Glutamatergic neuron (in vitro differentiated cells): ENCODE data around the gene JAKMIP2. TPM values are rescaled to one million over a fixed set of nuclear protein-coding genes. Genes with fewer than 3 reads are reported as not detected.

Experiments
- DNase-seq: peaks from one replicate; pipeline ENCODE4 v3.0.0; 2022
- H3K27ac Mint-ChIP-seq: one replicate; pipeline ENCODE4 v1.8.0; 2020; ENCODE audit warnings: mild to moderate bottlenecking, mixed read lengths, inconsistent platforms; ENCODE audit not compliant: unreplicated experiment
- H3K27me3 Mint-ChIP-seq: one replicate; pipeline ENCODE4 v1.8.0; 2020; ENCODE audit warnings: mild to moderate bottlenecking, moderate library complexity, mixed read lengths, inconsistent platforms; ENCODE audit not compliant: unreplicated experiment
- H3K36me3 Mint-ChIP-seq: one replicate; pipeline ENCODE4 v1.8.0; 2020; ENCODE audit warnings: mild to moderate bottlenecking, mixed read lengths, inconsistent platforms; ENCODE audit not compliant: unreplicated experiment
- H3K4me1 Mint-ChIP-seq: one replicate; pipeline ENCODE4 v1.8.0; 2020; ENCODE audit warnings: mild to moderate bottlenecking, low read depth, mixed read lengths, inconsistent platforms; ENCODE audit not compliant: unreplicated experiment
- H3K4me3 Mint-ChIP-seq: one replicate; pipeline ENCODE4 v1.8.0; 2020; ENCODE audit warnings: mild to moderate bottlenecking, mixed read lengths, inconsistent platforms; ENCODE audit not compliant: unreplicated experiment
- H3K9me3 Mint-ChIP-seq: one replicate; pipeline ENCODE4 v1.8.0; 2020; ENCODE audit warnings: mild to moderate bottlenecking, moderate library complexity, mixed read lengths, inconsistent platforms; ENCODE audit not compliant: unreplicated experiment
- total RNA-seq: library from RNA; stranded (reverse); fragmentation: NEBNext Ultra II Directional; extraction: Animal tissue kit (Norgen Biotek cat#: 25700); gene quantifications from one replicate; pipeline ENCODE4 v1.2.1, GENCODE V29; 2021; ENCODE audit not compliant: unreplicated experiment
- TF ChIP-seq, protein P1 (sequence below): fragments of 200-600 bp; sonication (generic); IDR thresholded peaks from one replicate; pipeline ENCODE4 v1.5.0; 2021; ENCODE audit not compliant: partially characterized antibody, unreplicated experiment

Gene JAKMIP2
- total RNA-seq, 1 donor from 2014 or later: 88.2 TPM

DNA sequence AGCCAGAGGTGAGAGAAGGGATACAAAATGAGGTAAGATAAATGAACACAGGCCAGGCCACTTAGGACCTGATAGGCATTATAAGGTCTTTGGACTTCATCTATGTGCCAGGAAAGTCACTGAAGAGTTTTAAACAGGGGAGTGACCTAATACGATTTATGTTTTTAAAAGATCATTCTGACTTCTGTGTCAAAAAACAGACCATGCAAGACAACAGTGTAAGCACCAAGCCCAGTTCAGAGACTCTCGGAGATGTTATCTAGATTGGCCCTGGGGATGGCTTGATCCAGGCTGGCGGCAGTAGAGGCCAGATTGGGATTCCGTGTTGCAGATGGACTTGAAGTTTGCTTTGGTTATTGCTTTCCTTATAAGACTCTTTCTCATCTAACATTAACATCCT, 229.6 kb downstream of the JAKMIP2 start:
- H3K9me3 Mint-ChIP-seq: peaks cover 3% of the 10 kb centered on the region
- DNase-seq: no peak
- H3K4me3 Mint-ChIP-seq: no peak overlapping the region
- no peaks in the 10 kb centered on the region for H3K4me1 Mint-ChIP-seq
- H3K27me3 Mint-ChIP-seq: peaks cover 1% of the 10 kb centered on the region
- TF ChIP-seq, protein P1, sequence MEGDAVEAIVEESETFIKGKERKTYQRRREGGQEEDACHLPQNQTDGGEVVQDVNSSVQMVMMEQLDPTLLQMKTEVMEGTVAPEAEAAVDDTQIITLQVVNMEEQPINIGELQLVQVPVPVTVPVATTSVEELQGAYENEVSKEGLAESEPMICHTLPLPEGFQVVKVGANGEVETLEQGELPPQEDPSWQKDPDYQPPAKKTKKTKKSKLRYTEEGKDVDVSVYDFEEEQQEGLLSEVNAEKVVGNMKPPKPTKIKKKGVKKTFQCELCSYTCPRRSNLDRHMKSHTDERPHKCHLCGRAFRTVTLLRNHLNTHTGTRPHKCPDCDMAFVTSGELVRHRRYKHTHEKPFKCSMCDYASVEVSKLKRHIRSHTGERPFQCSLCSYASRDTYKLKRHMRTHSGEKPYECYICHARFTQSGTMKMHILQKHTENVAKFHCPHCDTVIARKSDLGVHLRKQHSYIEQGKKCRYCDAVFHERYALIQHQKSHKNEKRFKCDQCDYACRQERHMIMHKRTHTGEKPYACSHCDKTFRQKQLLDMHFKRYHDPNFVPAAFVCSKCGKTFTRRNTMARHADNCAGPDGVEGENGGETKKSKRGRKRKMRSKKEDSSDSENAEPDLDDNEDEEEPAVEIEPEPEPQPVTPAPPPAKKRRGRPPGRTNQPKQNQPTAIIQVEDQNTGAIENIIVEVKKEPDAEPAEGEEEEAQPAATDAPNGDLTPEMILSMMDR: no peak
- H3K36me3 Mint-ChIP-seq: no peaks in the 10 kb centered on the region
- no peak overlapping the region for H3K27ac Mint-ChIP-seq

DNA sequence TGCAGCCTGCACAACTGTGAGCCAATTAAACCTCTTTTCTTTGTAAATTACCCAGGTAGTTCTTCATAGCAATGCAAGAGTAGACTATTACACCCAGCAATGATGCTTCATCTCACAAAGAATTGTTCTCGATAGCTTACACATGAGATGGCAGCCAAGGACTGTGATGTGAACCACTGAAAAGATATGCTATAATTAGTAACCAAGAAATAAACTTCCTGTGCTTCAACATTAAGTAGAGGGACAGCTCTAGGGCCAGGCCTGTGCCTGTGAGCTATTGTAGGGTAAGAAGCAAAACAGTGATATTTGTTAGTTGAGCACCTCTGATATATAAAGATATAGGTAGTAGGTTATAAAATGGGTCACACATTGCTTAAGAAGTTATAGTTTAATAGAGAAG, 230.9 kb downstream of the JAKMIP2 start:
- peaks cover 3% of the 10 kb centered on the region for H3K9me3 Mint-ChIP-seq
- no peak overlapping the region for H3K27ac Mint-ChIP-seq
- peaks cover 1% of the 10 kb centered on the region for H3K27me3 Mint-ChIP-seq
- no peak overlapping the region for H3K4me3 Mint-ChIP-seq
- TF ChIP-seq, protein P1: no peak
- DNase-seq: no peak
- no peaks in the 10 kb centered on the region for H3K4me1 Mint-ChIP-seq
- no peaks in the 10 kb centered on the region for H3K36me3 Mint-ChIP-seq

DNA sequence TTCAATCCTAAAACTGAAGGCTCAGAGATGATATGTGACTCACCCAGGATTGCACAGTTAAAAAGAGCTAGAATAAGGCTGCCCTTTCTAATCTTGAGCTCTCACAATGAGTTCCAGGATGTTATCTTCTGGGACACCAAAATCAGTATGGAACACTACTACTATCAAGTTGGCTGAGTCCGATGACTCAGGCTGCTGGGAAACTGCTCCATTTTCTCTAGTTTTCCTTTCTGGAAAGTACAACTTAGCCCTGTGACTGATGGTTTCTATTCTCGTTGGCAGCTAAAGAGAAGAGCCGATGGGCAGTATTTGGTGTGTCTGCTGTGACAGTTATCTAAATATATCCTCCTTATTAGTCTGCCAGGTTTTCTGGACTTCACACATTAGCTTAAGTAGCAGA, 234.8 kb downstream of the JAKMIP2 start:
- H3K36me3 Mint-ChIP-seq: no peaks in the 10 kb centered on the region
- H3K27ac Mint-ChIP-seq: no peak overlapping the region
- H3K9me3 Mint-ChIP-seq: peaks cover 3% of the 10 kb centered on the region
- H3K27me3 Mint-ChIP-seq: peaks cover 1% of the 10 kb centered on the region
- H3K4me3 Mint-ChIP-seq: no peak overlapping the region
- DNase-seq: no peak
- TF ChIP-seq, protein P1: no peak
- H3K4me1 Mint-ChIP-seq: no peaks in the 10 kb centered on the region

DNA sequence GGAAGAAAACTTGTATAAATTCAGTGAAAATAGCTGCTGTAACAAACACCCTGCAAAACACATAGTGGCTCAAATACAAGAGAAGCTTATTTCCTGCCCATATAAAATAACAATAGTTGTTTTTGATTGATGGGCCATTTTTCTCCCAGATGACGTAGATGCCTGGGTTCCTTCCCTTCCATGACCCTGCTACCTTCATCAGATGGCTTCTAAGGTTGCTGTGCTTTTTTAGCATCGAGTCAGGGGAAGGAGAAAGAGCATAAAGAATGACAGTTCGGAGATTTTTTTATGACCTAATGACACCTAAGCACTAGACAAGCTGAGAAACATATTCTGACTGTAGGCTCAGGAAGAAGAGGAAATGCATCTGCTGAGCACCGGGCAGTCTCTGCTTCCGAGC, 238.0 kb downstream of the JAKMIP2 start:
- Mint-ChIP-seq H3K36me3 (no peaks in the 10 kb centered on the region), H3K4me1 (no peaks in the 10 kb centered on the region), H3K9me3 (peaks cover 2% of the 10 kb centered on the region), H3K27ac (no peak overlapping the region), H3K4me3 (no peak overlapping the region), H3K27me3 (no peaks in the 10 kb centered on the region)
- TF ChIP-seq, protein P1: no peak
- no peak for DNase-seq

DNA sequence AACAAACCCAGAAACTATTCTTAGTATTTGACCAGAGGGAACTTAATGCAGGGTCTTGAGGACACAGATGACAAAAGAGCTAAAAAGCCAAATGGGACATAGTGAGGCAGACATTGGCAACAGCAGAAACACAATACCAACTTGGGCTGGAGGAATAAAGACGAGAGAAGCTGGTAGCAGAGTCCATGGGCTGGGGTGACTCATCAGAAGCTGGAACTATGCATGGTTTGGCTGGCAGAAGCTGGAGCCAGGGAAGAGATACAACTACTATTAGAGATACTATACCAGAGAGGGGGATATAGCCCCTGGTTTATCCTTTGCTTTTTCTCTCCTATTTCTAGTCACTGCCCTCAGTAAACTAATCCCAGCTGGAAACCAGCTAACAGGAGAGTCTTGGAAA, 243.5 kb downstream of the JAKMIP2 start:
- TF ChIP-seq, protein P1: no peak
- no peaks in the 10 kb centered on the region for H3K9me3 Mint-ChIP-seq
- H3K27ac Mint-ChIP-seq: no peak overlapping the region
- H3K36me3 Mint-ChIP-seq: no peaks in the 10 kb centered on the region
- H3K27me3 Mint-ChIP-seq: no peaks in the 10 kb centered on the region
- H3K4me1 Mint-ChIP-seq: no peaks in the 10 kb centered on the region
- no peak for DNase-seq
- H3K4me3 Mint-ChIP-seq: no peak overlapping the region
